Measurements from ENCODE around the gene GABRG3. TPM values are rescaled to one million over a fixed set of nuclear protein-coding genes. Genes with fewer than 3 reads are reported as not detected.

The GABRG3 gene
- polyA plus RNA-seq, 1 donor (not counting 4 experiments of a cell fraction or from before 2014, with no cell fraction given) = not detected

DNA sequence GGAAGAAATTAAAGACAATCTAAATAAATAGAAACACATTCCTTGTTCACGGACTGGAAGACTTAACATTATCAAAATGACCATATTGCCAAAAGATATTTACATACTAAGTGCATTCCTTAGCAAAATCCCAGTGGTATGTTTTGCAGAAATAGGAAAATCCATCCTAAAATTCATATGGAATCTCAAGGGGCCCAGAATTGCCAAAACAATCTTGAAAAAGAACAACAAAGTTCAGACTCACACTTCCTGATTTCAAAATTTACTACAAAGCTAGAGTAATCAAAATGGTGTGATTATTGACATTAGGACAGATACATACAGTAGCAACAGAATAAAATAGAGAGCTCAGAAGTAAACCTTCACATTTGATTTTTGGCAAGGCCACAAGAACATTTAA, 612.7 kb downstream of the GABRG3 start:
- no peak for FAIRE-seq
- Histone ChIP-seq H3K4me2 (ENCODE audit: control insufficient read depth, extremely low read depth, insufficient read depth, low read depth, low read length) (no peak overlapping the region), H3K9me1 (ENCODE audit: control insufficient read depth, extremely low read depth, insufficient read depth, low read length) (no peaks in the 10 kb centered on the region), H3K9ac (ENCODE audit: control insufficient read depth, extremely low read depth, insufficient read depth, low read length) (no peak overlapping the region), H3K36me3 (ENCODE audit: control insufficient read depth in 2 of 2, extremely low read depth in 1 of 2, insufficient read depth in 2 of 2, low read length in 2 of 2) (no peaks in the 10 kb centered on the region), H4K20me1 (ENCODE audit: control insufficient read depth, extremely low read depth, insufficient read depth, low read length) (no peaks in the 10 kb centered on the region), H3K4me3 (ENCODE audit: control insufficient read depth in 2 of 3, extremely low read depth in 1 of 3, insufficient read depth in 2 of 3, low read depth in 1 of 3, low read length in 3 of 3) (no peak overlapping the region), H3K27me3 (ENCODE audit: control insufficient read depth, extremely low read depth, insufficient read depth, low read length) (no peaks in the 10 kb centered on the region), H3K4me1 (ENCODE audit: control insufficient read depth, extremely low read depth, insufficient read depth, low read length) (no peaks in the 10 kb centered on the region), H3K9me3 (ENCODE audit: control insufficient read depth, low read depth, low read length) (no peaks in the 10 kb centered on the region), H2AFZ (ENCODE audit: control insufficient read depth, low read length) (no peak overlapping the region), H3K79me2 (ENCODE audit: control insufficient read depth, insufficient read depth, low read length) (no peaks in the 10 kb centered on the region), H3K27ac (ENCODE audit: control insufficient read depth, insufficient read depth, low read length) (no peak overlapping the region)
- dilution Hi-C loops (cut with MboI; ENCODE audit: extremely low pct_ligation_motif_present, low sequenced_read_pairs) = no loop called here
- no peak for TF ChIP-seq EZH2 (IDR thresholded peaks at IDR 0.05; ENCODE audit: low read length)
- TF ChIP-seq, protein P1, sequence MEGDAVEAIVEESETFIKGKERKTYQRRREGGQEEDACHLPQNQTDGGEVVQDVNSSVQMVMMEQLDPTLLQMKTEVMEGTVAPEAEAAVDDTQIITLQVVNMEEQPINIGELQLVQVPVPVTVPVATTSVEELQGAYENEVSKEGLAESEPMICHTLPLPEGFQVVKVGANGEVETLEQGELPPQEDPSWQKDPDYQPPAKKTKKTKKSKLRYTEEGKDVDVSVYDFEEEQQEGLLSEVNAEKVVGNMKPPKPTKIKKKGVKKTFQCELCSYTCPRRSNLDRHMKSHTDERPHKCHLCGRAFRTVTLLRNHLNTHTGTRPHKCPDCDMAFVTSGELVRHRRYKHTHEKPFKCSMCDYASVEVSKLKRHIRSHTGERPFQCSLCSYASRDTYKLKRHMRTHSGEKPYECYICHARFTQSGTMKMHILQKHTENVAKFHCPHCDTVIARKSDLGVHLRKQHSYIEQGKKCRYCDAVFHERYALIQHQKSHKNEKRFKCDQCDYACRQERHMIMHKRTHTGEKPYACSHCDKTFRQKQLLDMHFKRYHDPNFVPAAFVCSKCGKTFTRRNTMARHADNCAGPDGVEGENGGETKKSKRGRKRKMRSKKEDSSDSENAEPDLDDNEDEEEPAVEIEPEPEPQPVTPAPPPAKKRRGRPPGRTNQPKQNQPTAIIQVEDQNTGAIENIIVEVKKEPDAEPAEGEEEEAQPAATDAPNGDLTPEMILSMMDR (optimal IDR thresholded peaks at IDR 0.05 in 1 of 3, IDR thresholded peaks at IDR 0.05 in 1 of 3, conservative IDR thresholded peaks at IDR 0.05 in 1 of 3; ENCODE audit: extremely low read depth in 1 of 3, insufficient read depth in 2 of 3, low read length in 3 of 3) = no peak
- DNase-seq (ENCODE audit: low read depth, low spot score) = no peak

DNA sequence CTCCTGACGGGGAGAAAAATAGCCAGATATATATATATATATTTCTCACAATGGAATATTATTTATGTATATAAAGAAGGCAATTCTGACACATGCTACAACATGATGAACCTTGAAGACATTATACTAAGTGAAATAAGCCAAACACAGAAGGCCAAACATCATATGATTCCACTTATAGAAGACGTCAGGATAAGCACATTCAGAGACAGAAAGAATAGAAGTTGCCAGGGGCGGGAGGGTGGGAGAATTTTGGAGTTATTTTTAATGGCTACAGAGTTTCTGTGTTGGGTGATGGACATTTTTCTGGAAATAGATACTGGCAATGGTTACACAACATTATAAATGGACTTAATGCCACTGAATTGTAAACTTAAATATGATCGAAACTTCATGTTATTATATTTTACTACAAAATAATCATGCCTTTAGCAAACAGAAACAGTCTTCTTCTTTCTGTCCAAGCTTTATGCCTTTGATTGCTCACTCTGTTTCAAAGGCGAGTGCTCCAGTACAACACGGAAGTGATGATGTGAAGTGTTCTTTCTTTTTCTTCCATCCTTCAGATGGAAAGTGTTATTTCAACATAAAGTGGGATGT, 614.2 kb downstream of the GABRG3 start:
- no peaks in the 10 kb centered on the region for H3K9me3 ChIP-seq (ENCODE audit: control insufficient read depth, low read depth, low read length)
- H4K20me1 ChIP-seq (ENCODE audit: control insufficient read depth, extremely low read depth, insufficient read depth, low read length) = no peaks in the 10 kb centered on the region
- FAIRE-seq = no peak
- no peak overlapping the region for H3K4me2 ChIP-seq (ENCODE audit: control insufficient read depth, extremely low read depth, insufficient read depth, low read depth, low read length)
- H3K79me2 ChIP-seq (ENCODE audit: control insufficient read depth, insufficient read depth, low read length) = no peaks in the 10 kb centered on the region
- no peaks in the 10 kb centered on the region for H3K27me3 ChIP-seq (ENCODE audit: control insufficient read depth, extremely low read depth, insufficient read depth, low read length)
- no peaks in the 10 kb centered on the region for H3K9me1 ChIP-seq (ENCODE audit: control insufficient read depth, extremely low read depth, insufficient read depth, low read length)
- no peak for TF ChIP-seq EZH2 (IDR thresholded peaks at IDR 0.05; ENCODE audit: low read length)
- TF ChIP-seq, protein P1 (optimal IDR thresholded peaks at IDR 0.05 in 1 of 3, IDR thresholded peaks at IDR 0.05 in 1 of 3, conservative IDR thresholded peaks at IDR 0.05 in 1 of 3; ENCODE audit: extremely low read depth in 1 of 3, insufficient read depth in 2 of 3, low read length in 3 of 3) = no peak
- no peaks in the 10 kb centered on the region for H3K36me3 ChIP-seq (ENCODE audit: control insufficient read depth in 2 of 2, extremely low read depth in 1 of 2, insufficient read depth in 2 of 2, low read length in 2 of 2)
- no peak overlapping the region for H3K4me3 ChIP-seq (ENCODE audit: control insufficient read depth in 2 of 3, extremely low read depth in 1 of 3, insufficient read depth in 2 of 3, low read depth in 1 of 3, low read length in 3 of 3)
- H2AFZ ChIP-seq (ENCODE audit: control insufficient read depth, low read length) = no peak overlapping the region
- no peak overlapping the region for H3K27ac ChIP-seq (ENCODE audit: control insufficient read depth, insufficient read depth, low read length)
- H3K9ac ChIP-seq (ENCODE audit: control insufficient read depth, extremely low read depth, insufficient read depth, low read length) = no peak overlapping the region
- dilution Hi-C loops (cut with MboI; ENCODE audit: extremely low pct_ligation_motif_present, low sequenced_read_pairs) = no loop called here
- H3K4me1 ChIP-seq (ENCODE audit: control insufficient read depth, extremely low read depth, insufficient read depth, low read length) = no peaks in the 10 kb centered on the region
- no peak for DNase-seq (ENCODE audit: low read depth, low spot score)
